Measurements from ENCODE around the gene CARNS1. TPM values are rescaled to one million over a fixed set of nuclear protein-coding genes. Genes with fewer than 3 reads are reported as not detected.
A peak's percentile ranks its signal among the peaks of the same experiment; 100 is the strongest.

CARNS1 gene
- total and polyA plus RNA-seq, 9 of the 15 experiments (the other 6 are each of a cell fraction or from before 2014, with no cell fraction given), result 0.01 to 0.18 (median 0.06) TPM; not detected in 3

GRCh38 chr11:67451658-67451976, 36.1 kb downstream of the CARNS1 start:
- no peaks in the 10 kb centered on the region for H3K9me1 ChIP-seq (ENCODE audit: control insufficient read depth, insufficient read depth, low read length)
- no peaks in the 10 kb centered on the region for H3K36me3 ChIP-seq (ENCODE audit: control insufficient read depth, insufficient read depth, low read length)
- H3K4me2 ChIP-seq (ENCODE audit: insufficient read depth, low read length), result no peak overlapping the region
- peak overlapping the region in 1 of 2 experiments; percentile 73; a peak in 1 of 4 replicates for H3K9ac ChIP-seq (ENCODE audit: insufficient read depth in 1 of 2, low read depth in 2 of 2, low read length in 2 of 2)
- no peaks in the 10 kb centered on the region for H4K20me1 ChIP-seq (replicated peaks; ENCODE audit: control insufficient read depth, insufficient read depth, low read length)
- in situ Hi-C loops (cut with MboI) (no loop called here), intact Hi-C loops (cut with micrococcal nuclease) (no loop called here)
- CTCF ChIA-PET (ENCODE audit: low intra/inter-chr PET ratio), result no interaction called here
- no peak overlapping the region for H3K27ac ChIP-seq (ENCODE audit: extremely low read depth, low read depth, low read length)
- H3K79me2 ChIP-seq (ENCODE audit: control insufficient read depth, insufficient read depth, low read length), result no peaks in the 10 kb centered on the region
- no peak for TF ChIP-seq NCOA4 (IDR thresholded peaks at IDR 0.05; ENCODE audit: partially characterized antibody)
- no peak for TF ChIP-seq SRSF7 (optimal IDR thresholded peaks at IDR 0.05; ENCODE audit: low read depth, low read length)
- H3K27me3 ChIP-seq (ENCODE audit: control insufficient read depth in 2 of 2, insufficient read depth in 2 of 2, low read length in 2 of 2), result no peaks in the 10 kb centered on the region
- peaks cover 0 to 39% of the 10 kb centered on the region in 2 experiments; a peak in 2 of 5 replicates for H3K4me1 ChIP-seq (replicated peaks in 1 of 2; ENCODE audit: control insufficient read depth in 2 of 2, insufficient read depth in 2 of 2, low read length in 2 of 2)
- BruUV-seq (replicated peaks), result no TSS peak
- ATAC-seq, result no peak
- 78% methylated on average over 12 of the region's 14 CpGs for WGBS (ENCODE audit: insufficient coverage, low coverage, missing lambda C conversion rate)
- H2AFZ ChIP-seq (ENCODE audit: low read depth, low read length), result no peak overlapping the region
- FAIRE-seq, result no peak
- no peak overlapping the region for H3K4me3 ChIP-seq
- DNase-seq (ENCODE audit: extremely low read depth in 1 of 4, low spot score in 3 of 4), result no peak
- POLR2A ChIA-PET, result interaction anchor here (0.6 to 1.5 kb wide), 4 partner anchors 9 to 12 kb away, joined by 3 to 6 read pairs (median 4); no protein-coding TSS in a partner anchor
- H3K9me3 ChIP-seq (replicated peaks; ENCODE audit: control insufficient read depth, insufficient read depth, low read depth, low read length), result no peaks in the 10 kb centered on the region

DNA sequence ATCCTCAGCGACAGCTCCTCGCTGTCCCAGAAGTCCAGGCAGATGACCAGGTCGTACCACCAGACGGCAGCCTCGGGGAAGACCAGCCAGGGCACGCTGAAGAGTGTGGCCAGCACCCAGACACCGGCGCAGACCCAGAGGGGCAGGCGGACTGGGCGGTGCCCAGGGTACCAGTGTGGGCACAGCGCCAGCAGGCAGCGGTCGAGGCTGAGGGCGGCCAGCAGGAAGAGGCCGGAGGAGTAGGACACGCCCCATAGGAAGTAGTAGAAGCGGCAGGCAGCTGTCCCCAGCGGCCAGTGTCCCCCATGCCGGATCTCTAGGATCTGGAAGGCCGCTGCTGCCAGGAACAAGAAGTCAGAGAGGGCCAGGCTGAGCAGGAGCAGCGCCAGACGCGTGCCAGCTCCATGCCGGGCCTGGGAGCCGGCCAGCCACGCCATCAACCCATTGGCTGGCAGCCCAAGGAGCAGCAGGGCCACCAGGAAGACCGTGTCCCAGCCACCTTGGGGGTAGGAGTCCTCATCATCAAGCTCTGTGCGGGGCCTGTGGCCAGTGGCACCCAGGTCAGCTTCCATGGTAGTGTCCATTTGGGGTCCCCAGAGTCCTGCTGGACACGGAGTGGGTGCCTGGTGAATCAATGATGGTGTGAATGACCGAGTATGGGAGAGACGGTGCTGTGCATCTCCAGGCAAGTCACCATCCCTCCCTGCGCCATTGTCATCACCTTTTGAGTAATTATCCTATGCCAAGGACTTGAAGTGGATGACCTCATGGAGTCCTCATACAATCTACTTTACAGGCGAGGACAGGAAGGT, 36.9 kb downstream of the CARNS1 start, which contains the start of gene GPR152:
Gene GPR152 (minus strand): TSS at position 589 of the 812 bp plus-strand sequence. CDS start 5 bp downstream, at position 584.
- no TSS peak for BruUV-seq (replicated peaks)

More for the DNA sequence above, 36.9 kb downstream of the CARNS1 start, which contains the start of gene GPR152:
- Histone ChIP-seq H3K9me1 (ENCODE audit: control insufficient read depth, insufficient read depth, low read length) (no peaks in the 10 kb centered on the region), H2AFZ (ENCODE audit: low read depth, low read length) (peak within 1 kb of the TSS; percentile 58), H3K36me3 (ENCODE audit: control insufficient read depth, insufficient read depth, low read length) (no peaks in the 10 kb centered on the region), H3K4me1 (replicated peaks in 1 of 2; ENCODE audit: control insufficient read depth in 2 of 2, insufficient read depth in 2 of 2, low read length in 2 of 2) (peaks cover 0 to 40% of the 10 kb centered on the region in 2 experiments; a peak in 2 of 5 replicates), H4K20me1 (replicated peaks; ENCODE audit: control insufficient read depth, insufficient read depth, low read length) (no peaks in the 10 kb centered on the region), H3K9me3 (replicated peaks; ENCODE audit: control insufficient read depth, insufficient read depth, low read depth, low read length) (no peaks in the 10 kb centered on the region), H3K9ac (ENCODE audit: insufficient read depth in 1 of 2, low read depth in 2 of 2, low read length in 2 of 2) (peak within 1 kb of the TSS in 1 of 2 experiments; percentile 73; a peak in 2 of 4 replicates), H3K27ac (ENCODE audit: extremely low read depth, low read depth, low read length) (no peak within 1 kb of the TSS), H3K27me3 (ENCODE audit: control insufficient read depth in 2 of 2, insufficient read depth in 2 of 2, low read length in 2 of 2) (no peaks in the 10 kb centered on the region), H3K79me2 (ENCODE audit: control insufficient read depth, insufficient read depth, low read length) (no peaks in the 10 kb centered on the region), H3K4me3 (no peak within 1 kb of the TSS), H3K4me2 (ENCODE audit: insufficient read depth, low read length) (no peak within 1 kb of the TSS)
- in situ Hi-C loops (cut with MboI), result no loop called here
- CTCF ChIA-PET (ENCODE audit: low intra/inter-chr PET ratio), result no interaction called here
- peak; percentile 25; the same call in 1 of the 3 replicates for ATAC-seq
- peak; percentile 63 for TF ChIP-seq PRDM10 (IDR thresholded peaks at IDR 0.05; ENCODE audit: partially characterized antibody)
- no peak for TF ChIP-seq NCOA6 (IDR thresholded peaks at IDR 0.05)
- TF ChIP-seq ZFP36 (IDR thresholded peaks at IDR 0.05; ENCODE audit: low read depth, low read length, partially characterized antibody), result peak; percentile 33
- TF ChIP-seq, protein P1, sequence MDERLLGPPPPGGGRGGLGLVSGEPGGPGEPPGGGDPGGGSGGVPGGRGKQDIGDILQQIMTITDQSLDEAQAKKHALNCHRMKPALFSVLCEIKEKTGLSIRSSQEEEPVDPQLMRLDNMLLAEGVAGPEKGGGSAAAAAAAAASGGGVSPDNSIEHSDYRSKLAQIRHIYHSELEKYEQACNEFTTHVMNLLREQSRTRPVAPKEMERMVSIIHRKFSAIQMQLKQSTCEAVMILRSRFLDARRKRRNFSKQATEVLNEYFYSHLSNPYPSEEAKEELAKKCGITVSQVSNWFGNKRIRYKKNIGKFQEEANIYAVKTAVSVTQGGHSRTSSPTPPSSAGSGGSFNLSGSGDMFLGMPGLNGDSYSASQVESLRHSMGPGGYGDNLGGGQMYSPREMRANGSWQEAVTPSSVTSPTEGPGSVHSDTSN (CRISPR knock-in tag; IDR thresholded peaks at IDR 0.05; ENCODE audit: low read depth), result no peak
- TF ChIP-seq, protein P1 (tag; conservative IDR thresholded peaks at IDR 0.05; ENCODE audit: low read depth), result 0 out of 2 replicates have a peak, but pooled peaks have one; percentile 13
- TF ChIP-seq NFIC (IDR thresholded peaks at IDR 0.05), result peak; percentile 57
- DNase-seq (ENCODE audit: extremely low read depth in 1 of 4, low spot score in 3 of 4), result no peak
- POLR2A ChIA-PET, result interaction anchor here (0.6 to 1.5 kb wide), 3 partner anchors 11 to 12 kb away, joined by 3 to 6 read pairs (median 4); no protein-coding TSS in a partner anchor
- WGBS (ENCODE audit: insufficient coverage, low coverage, missing lambda C conversion rate), result 67% methylated on average over 17 of the region's 33 CpGs
- intact Hi-C loops (cut with micrococcal nuclease), result no loop called here
- FAIRE-seq, result no peak

Data from K562 (cell line).